Subcutaneous adipose tissue (tissue), 4 donors: ENCODE data around the gene GPC5. TPM values are rescaled to one million over a fixed set of nuclear protein-coding genes. Genes with fewer than 3 reads are reported as not detected.

Source experiments
- CTCF ChIP-seq: fragments of 450-650 bp; IDR thresholded peaks from one replicate; pipeline ENCODE4 v1.5.1; 2016; ENCODE audit warnings: low read depth, mild to moderate bottlenecking, control low read depth, antibody characterized with exemption, moderate library complexity
- total RNA-seq, 4 donors: library from RNA; depleted of rRNA; stranded (reverse); fragments of >200 nt; gene quantifications; one replicate each; pipeline ENCODE4 v1.1.0, GENCODE V29; 2016

The GPC5 gene
- total RNA-seq, 4 donors from 2014 or later, result 0.16 to 0.44 TPM; not detected in 2

GRCh38 chr13:91592056-91593014, 193.9 kb downstream of the GPC5 start:
- no peak for TF ChIP-seq CTCF

GRCh38 chr13:91593456-91593855, 195.0 kb downstream of the GPC5 start:
- no peak for TF ChIP-seq CTCF

GRCh38 chr13:91594061-91594460, 195.6 kb downstream of the GPC5 start:
- no peak for TF ChIP-seq CTCF

GRCh38 chr13:91595677-91596076, 197.3 kb downstream of the GPC5 start:
- TF ChIP-seq CTCF, result no peak

GRCh38 chr13:91596842-91597241, 198.4 kb downstream of the GPC5 start:
- no peak for TF ChIP-seq CTCF

- TF ChIP-seq CTCF, result no peak
Observed at GRCh38 chr13:91598655-91599054, 200.2 kb downstream of the GPC5 start.

GRCh38 chr13:91601273-91601672, 202.9 kb downstream of the GPC5 start:
- no peak for TF ChIP-seq CTCF
